K562 (cell line): ENCODE results near the gene FBXO9. TPM values are rescaled to one million over a fixed set of nuclear protein-coding genes. Genes with fewer than 3 reads are reported as not detected.

ENCODE experiments used
- ATAC-seq: fragments of 200-7000 bp; cut with Tn5 transposase; 3 replicates; pipeline ENCODE4 v1.9.1; 2020; ENCODE audit warnings: moderate library complexity
- BruUV-seq: library from RNA; stranded (reverse); fragments of 400-500 nt; replicated peaks from 2 replicates; lab custom pipeline; 2021; lab: Mats Ljungman, UMichigan
- CTCF ChIA-PET: fragments of 300-600 bp; formaldehyde crosslinking; extraction: SDS; loops from one replicate; lab custom pipeline; 2021; ENCODE audit warnings: low intra/inter-chr PET ratio; lab: Yijun Ruan, JAX
- POLR2A ChIA-PET: fragments of 300-600, 350-650 bp; sonication (Branson Sonifier 250); formaldehyde crosslinking; extraction: SDS; loops from one replicate; lab custom pipeline; 2021; ENCODE audit warnings: antibody characterized with exemption, inconsistent platforms; lab: Yijun Ruan, JAX
- DNase-seq, 4 experiments: peaks; one replicate each; pipeline versions ENCODE4 v3.0.0 to v3.0.0-alpha.2; 2011 to 2018; ENCODE audit warnings: low spot score in 3 of 4, mixed read lengths in 3 of 4; ENCODE audit errors: extremely low read depth in 1 of 4
- FAIRE-seq: peaks from 2 replicates; lab custom pipeline; 2011; peaks lifted over from hg19 to GRCh38; lab: Jason Lieb, UNC
- H2AFZ ChIP-seq: 2 replicates; pipeline ENCODE4 v1.6.0; 2011; ENCODE audit warnings: low read depth, low read length, control low read depth, inconsistent platforms
- H3K27ac ChIP-seq: fragments of 200-600 bp; 3 replicates; pipeline ENCODE4 v1.8.0; 2011; ENCODE audit warnings: low read depth, mild to moderate bottlenecking, control low read depth, inconsistent platforms, low read length, moderate library complexity, mixed read lengths; ENCODE audit errors: extremely low read depth
- H3K27me3 ChIP-seq, 2 experiments: fragments of 300-600 bp in 1 of 2; 2 replicates in 1 of 2; 3 replicates in 1 of 2; pipeline versions ENCODE4 v1.6.0 to v1.8.0; 2011; ENCODE audit warnings: inconsistent platforms in 2 of 2, low read length in 2 of 2, mild to moderate bottlenecking in 1 of 2, mixed read lengths in 1 of 2, moderate library complexity in 1 of 2; ENCODE audit not compliant: control insufficient read depth in 2 of 2, insufficient read depth in 2 of 2
- H3K36me3 ChIP-seq: fragments of 300-600 bp; 3 replicates; pipeline ENCODE4 v1.8.0; 2011; ENCODE audit warnings: mild to moderate bottlenecking, low read length, inconsistent platforms; ENCODE audit not compliant: control insufficient read depth, insufficient read depth
- H3K4me1 ChIP-seq, 2 experiments: fragments of 200-600 bp in 1 of 2; replicated peaks in 1 of 2; 2 replicates in 1 of 2; 3 replicates in 1 of 2; pipeline versions ENCODE4 v1.5.1 to v1.8.0; 2011; ENCODE audit warnings: inconsistent platforms in 2 of 2, low read length in 2 of 2, mild to moderate bottlenecking in 1 of 2, mixed read lengths in 1 of 2, moderate library complexity in 1 of 2; ENCODE audit not compliant: control insufficient read depth in 2 of 2, insufficient read depth in 2 of 2
- H3K4me2 ChIP-seq: 2 replicates; pipeline ENCODE4 v1.6.1; 2011; ENCODE audit warnings: low read length, control low read depth, inconsistent platforms, mixed read lengths; ENCODE audit not compliant: insufficient read depth
- H3K4me3 ChIP-seq: fragments of 200-600 bp; sonication (generic), shearing (Covaris generic); 2 replicates; pipeline ENCODE4 v1.5.1; 2016; ENCODE audit warnings: control low read depth, inconsistent platforms
- H3K79me2 ChIP-seq: fragments of 200-600 bp; 3 replicates; pipeline ENCODE4 v1.8.0; 2011; ENCODE audit warnings: low read length, inconsistent platforms; ENCODE audit not compliant: control insufficient read depth, insufficient read depth
- H3K9ac ChIP-seq, 2 experiments: 2 replicates each; pipeline versions ENCODE4 v1.6.0 to v1.6.1; 2011; ENCODE audit warnings: low read depth in 2 of 2, low read length in 2 of 2, control low read depth in 1 of 2, inconsistent platforms in 1 of 2, mild to moderate bottlenecking in 1 of 2, mixed read lengths in 1 of 2; ENCODE audit not compliant: insufficient read depth in 1 of 2
- H3K9me1 ChIP-seq: one replicate; pipeline ENCODE4 v1.6.0; 2011; ENCODE audit warnings: inconsistent platforms, mild to moderate bottlenecking, low read length, moderate library complexity; ENCODE audit not compliant: control insufficient read depth, insufficient read depth
- H3K9me3 ChIP-seq: replicated peaks from 2 replicates; pipeline ENCODE4 v1.5.1; 2011; ENCODE audit warnings: low read depth, low read length, inconsistent platforms; ENCODE audit not compliant: control insufficient read depth, insufficient read depth
- H4K20me1 ChIP-seq: replicated peaks from 2 replicates; pipeline ENCODE4 v1.6.1; 2011; ENCODE audit warnings: low read length, inconsistent platforms, mixed read lengths; ENCODE audit not compliant: control insufficient read depth, insufficient read depth
- BRF2 ChIP-seq: IDR thresholded peaks from 3 replicates; pipeline ENCODE4 v1.6.1; 2011; ENCODE audit warnings: borderline replicate concordance, mild to moderate bottlenecking; ENCODE audit not compliant: insufficient read length, insufficient read depth
- GATA2 ChIP-seq: sonication (generic); formaldehyde crosslinking; IDR thresholded peaks from 2 replicates; pipeline ENCODE4 v1.4.0; 2020; ENCODE audit warnings: mild to moderate bottlenecking, missing genetic modification reagents
- GMEB1 ChIP-seq: fragments of 250-450 bp; sonication (Bioruptor Pico); IDR thresholded peaks from 2 replicates; pipeline ENCODE4 v1.4.0; 2020; ENCODE audit warnings: mild to moderate bottlenecking
- PPARD ChIP-seq: fragments of 250-450 bp; sonication (Bioruptor Pico); IDR thresholded peaks from 2 replicates; pipeline ENCODE4 v1.8.0; 2022; ENCODE audit warnings: inconsistent platforms, mild to moderate bottlenecking, moderate library complexity
- ZFP36 ChIP-seq: fragments of 150-350 bp; IDR thresholded peaks from 2 replicates; pipeline ENCODE4 v1.6.1; 2018; ENCODE audit warnings: low read length, low read depth; ENCODE audit not compliant: partially characterized antibody
- WGBS: fragments of 100-300 bp; shearing (Covaris generic); methylation state at CpG from one replicate; pipeline ENCODE4 v1.1.6; 2016; ENCODE audit warnings: low coverage, mixed read lengths; ENCODE audit not compliant: insufficient coverage; ENCODE audit errors: missing lambda C conversion rate; 5-methylcytosine and 5-hydroxymethylcytosine counted together
- in situ Hi-C: fragments of 300-500 bp; cut with MboI; formaldehyde crosslinking; loops from 4 replicates; pipeline ENCODE4 v1.15.0; 2018; ENCODE audit warnings: inconsistent platforms, mixed read lengths
- intact Hi-C: fragments of 100-400 bp; cut with micrococcal nuclease; formaldehyde crosslinking; loops from 2 replicates; pipeline ENCODE4 v1.14.2; 2022
- polyA plus RNA-seq, 8 experiments: library from polyadenylated mRNA; depleted of rRNA in 4 of 8; stranded (reverse) in 5 of 8; unstranded in 3 of 8; fragments of >200 nt; fragmentation: Nextera tagmentation in 2 of 8; fragmentation: Illumina TruSeq in 1 of 8; extraction: Ambion mirVana in 2 of 8; extraction: Trizol in 1 of 8; gene quantifications; 2 replicates each; pipeline versions ENCODE4 v1.2.1 to v1.2.3, GENCODE V29; 2011 to 2014; ENCODE audit warnings: inconsistent platforms in 1 of 8, missing spikeins in 1 of 8
- total RNA-seq, 7 experiments: library from RNA; depleted of rRNA in 6 of 7; stranded (reverse); fragments of >200 nt in 6 of 7; fragmentation: Illumina TruSeq in 2 of 7; extraction: Trizol in 2 of 7; gene quantifications; 2 replicates each; pipeline versions ENCODE4 v1.2.1 to v1.2.3, GENCODE V29; 2011 to 2021; ENCODE audit warnings: low replicate concordance in 1 of 7

FBXO9 gene
- total and polyA plus RNA-seq, 9 of the 15 experiments (the other 6 are each of a cell fraction or from before 2014, with no cell fraction given), result 10.1 to 85.3 (median 51.4) TPM

GRCh38 chr6:53044071-53044470 lies 21.1 kb upstream of the FBXO9 start:
- peak; percentile 65; the same call in 2 of the 3 replicates for ATAC-seq
- no peak overlapping the region for H2AFZ ChIP-seq
- H3K4me3 ChIP-seq, result no peak overlapping the region
- H3K27ac ChIP-seq, result no peak overlapping the region
- no peak for TF ChIP-seq PPARD (CRISPR knock-in tag)
- TF ChIP-seq ZFP36, result no peak
- no peak for TF ChIP-seq GMEB1 (CRISPR knock-in tag)
- no peak for TF ChIP-seq BRF2
- TF ChIP-seq GATA2 (CRISPR knock-in tag), result no peak
- no peak overlapping the region for H3K4me2 ChIP-seq
- intact Hi-C loops (no loop called here), in situ Hi-C loops (no loop called here)
- H3K4me1 ChIP-seq, result peaks cover 0 to 15% of the 10 kb centered on the region in 2 experiments; a peak in 3 of 5 replicates
- H4K20me1 ChIP-seq, result no peaks in the 10 kb centered on the region
- H3K9ac ChIP-seq, result no peak overlapping the region
- ChIA-PET CTCF (no interaction called here), POLR2A (interaction anchor here (0.6 to 0.8 kb wide), 2 partner anchors 10 to 22 kb away, joined by 4 read pairs; no protein-coding TSS in a partner anchor)
- FAIRE-seq, result peak; percentile 48
- no peak for DNase-seq
- no peaks in the 10 kb centered on the region for H3K9me3 ChIP-seq
- H3K9me1 ChIP-seq, result no peaks in the 10 kb centered on the region
- H3K79me2 ChIP-seq, result no peaks in the 10 kb centered on the region
- 24% methylated on average over 4 of the region's 4 CpGs for WGBS
- H3K36me3 ChIP-seq, result peaks cover 13% of the 10 kb centered on the region; the same call in 1 of the 3 replicates
- BruUV-seq, result no TSS peak
- H3K27me3 ChIP-seq, result no peaks in the 10 kb centered on the region
